MCF 10A (cell line): ENCODE measurements around the gene HS6ST1. TPM values are rescaled to one million over a fixed set of nuclear protein-coding genes. Genes with fewer than 3 reads are reported as not detected.

Source experiments
- BruUV-seq: library from RNA; stranded (reverse); fragments of 400-500 nt; replicated peaks from 2 replicates; lab custom pipeline; 2021; lab: Mats Ljungman, UMichigan
- CTCF ChIA-PET: fragments of 300-600 bp; sonication (Branson Sonifier 250); formaldehyde crosslinking; extraction: SDS; loops from one replicate; lab custom pipeline; 2021; ENCODE audit warnings: antibody characterized with exemption, inconsistent platforms; lab: Yijun Ruan, JAX
- POLR2A ChIA-PET: fragments of 300-600, 350-650 bp; sonication (Branson Sonifier 250); formaldehyde crosslinking; extraction: SDS; loops from one replicate; lab custom pipeline; 2020; ENCODE audit warnings: antibody characterized with exemption, inconsistent platforms; lab: Yijun Ruan, JAX
- DNase-seq: peaks from one replicate; pipeline ENCODE4 v3.0.0-alpha.2; 2018; ENCODE audit not compliant: unreplicated experiment
- H3K27ac Mint-ChIP-seq: one replicate; pipeline ENCODE4 v1.8.0; 2022; ENCODE audit warnings: mild to moderate bottlenecking, low read depth, mixed read lengths; ENCODE audit not compliant: unreplicated experiment
- H3K27me3 Mint-ChIP-seq: one replicate; pipeline ENCODE4 v1.8.0; 2022; ENCODE audit warnings: mixed read lengths; ENCODE audit not compliant: insufficient read depth, unreplicated experiment
- H3K36me3 Mint-ChIP-seq: one replicate; pipeline ENCODE4 v1.8.0; 2022; ENCODE audit warnings: mild to moderate bottlenecking, moderate library complexity, mixed read lengths; ENCODE audit not compliant: insufficient read depth, unreplicated experiment
- H3K4me1 Mint-ChIP-seq: one replicate; pipeline ENCODE4 v1.8.0; 2022; ENCODE audit warnings: mixed read lengths; ENCODE audit not compliant: insufficient read depth, unreplicated experiment
- H3K4me3 Mint-ChIP-seq: one replicate; pipeline ENCODE4 v1.8.0; 2022; ENCODE audit warnings: mild to moderate bottlenecking, moderate library complexity, mixed read lengths; ENCODE audit not compliant: unreplicated experiment
- H3K9me3 Mint-ChIP-seq: one replicate; pipeline ENCODE4 v1.8.0; 2022; ENCODE audit warnings: mixed read lengths; ENCODE audit not compliant: unreplicated experiment
- CTCF ChIP-seq: fragments of 200-600 bp; IDR thresholded peaks from one replicate; pipeline ENCODE4 v1.8.0; 2022; ENCODE audit warnings: antibody characterized with exemption, mild to moderate bottlenecking; ENCODE audit not compliant: unreplicated experiment
- intact Hi-C: fragments of 100-400 bp; cut with micrococcal nuclease; formaldehyde crosslinking; loops from 2 replicates; pipeline ENCODE4 v1.14.1; 2022
- total RNA-seq: library from RNA; stranded (reverse); gene quantifications from 2 replicates; pipeline ENCODE4 v1.2.3, GENCODE V29; 2022

Gene HS6ST1
- total RNA-seq, 1 experiment from 2014 or later: 9.6 TPM

DNA sequence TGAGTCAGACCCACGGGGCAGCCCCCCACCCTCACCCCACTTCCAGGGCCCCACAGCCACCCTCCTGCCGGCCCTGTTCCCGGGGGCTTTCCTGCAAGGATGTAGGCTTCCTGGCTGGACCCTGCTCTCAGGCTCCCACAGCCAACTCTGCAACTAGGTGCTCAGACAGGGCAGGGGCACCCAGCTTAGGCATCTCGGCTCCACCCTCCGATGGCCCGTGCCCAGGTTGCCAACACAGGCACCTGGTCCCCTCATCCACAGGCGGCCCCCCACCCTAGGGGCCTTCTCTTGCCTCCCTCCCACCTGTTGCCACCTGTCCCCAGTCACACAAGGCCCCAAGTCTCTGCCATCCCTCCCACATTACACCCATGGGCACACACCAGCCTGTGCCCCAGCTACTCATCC lies 34.6 kb downstream of the HS6ST1 start:
- Mint-ChIP-seq H3K9me3 (no peaks in the 10 kb centered on the region), H3K4me1 (no peaks in the 10 kb centered on the region), H3K27me3 (no peaks in the 10 kb centered on the region), H3K36me3 (peaks cover 12% of the 10 kb centered on the region), H3K27ac (no peak overlapping the region), H3K4me3 (no peak overlapping the region)
- no peak for DNase-seq
- ChIA-PET CTCF (no interaction called here), POLR2A (interaction anchor here (0.6 kb wide), 1 partner anchor 45 kb away, joined by 3 read pairs; no protein-coding TSS in a partner anchor)
- no TSS peak for BruUV-seq
- no peak for TF ChIP-seq CTCF
- intact Hi-C loops: no loop called here

- peaks cover 12% of the 10 kb centered on the region for H3K36me3 Mint-ChIP-seq
- TF ChIP-seq CTCF: no peak
- H3K4me3 Mint-ChIP-seq: no peak overlapping the region
- no peak for DNase-seq
- no peak overlapping the region for H3K27ac Mint-ChIP-seq
- ChIA-PET CTCF (interaction anchor here (0.6 to 0.9 kb wide), 3 partner anchors 19 to 45 kb away, joined by 3 to 4 read pairs (median 3); no protein-coding TSS in a partner anchor), POLR2A (interaction anchor here (0.6 kb wide), 1 partner anchor 46 kb away, joined by 3 read pairs; no protein-coding TSS in a partner anchor)
- intact Hi-C loops: no loop called here
- no peaks in the 10 kb centered on the region for H3K4me1 Mint-ChIP-seq
- H3K27me3 Mint-ChIP-seq: no peaks in the 10 kb centered on the region
- no peaks in the 10 kb centered on the region for H3K9me3 Mint-ChIP-seq
- BruUV-seq: no TSS peak
Observed at GRCh38 chr2:128282976-128283810, 35.5 kb downstream of the HS6ST1 start.

DNA sequence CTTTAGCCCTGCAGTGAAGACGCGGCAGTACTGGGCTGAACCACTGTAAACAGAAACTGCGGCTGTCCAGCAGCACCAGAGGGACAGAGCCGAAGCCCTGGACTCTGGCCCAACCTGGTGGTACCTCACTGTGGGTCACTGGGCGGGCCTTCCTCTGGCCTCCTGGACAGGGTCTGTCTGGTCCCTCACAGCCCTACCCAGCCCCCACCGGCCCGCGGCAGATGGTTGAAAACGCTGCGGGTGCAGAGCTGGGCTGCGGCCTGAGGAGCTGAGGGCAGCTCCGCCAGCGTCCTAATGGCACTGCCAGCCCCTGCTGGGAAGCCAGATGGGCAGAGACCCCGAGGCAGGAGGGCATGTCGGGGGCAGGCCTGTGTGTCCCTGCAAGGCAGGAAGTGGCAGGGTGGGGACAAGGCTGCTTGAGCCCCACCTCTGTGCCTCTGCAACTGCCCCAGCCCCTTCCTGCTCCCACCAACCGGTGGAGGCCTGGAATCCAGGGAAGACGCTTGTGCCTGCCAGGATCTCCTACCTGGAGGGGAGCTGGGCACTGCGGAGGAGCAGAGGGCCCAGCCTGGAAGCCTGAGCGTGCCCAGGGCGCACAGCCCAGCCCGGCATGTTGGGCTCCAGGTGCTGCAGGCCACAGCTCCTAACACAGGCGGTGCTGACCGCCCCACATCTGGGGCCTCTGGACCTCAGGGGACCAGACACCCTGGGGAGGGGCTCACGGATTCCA lies 36.3 kb downstream of the HS6ST1 start:
- H3K4me3 Mint-ChIP-seq: no peak overlapping the region
- DNase-seq: no peak
- no TSS peak for BruUV-seq
- H3K9me3 Mint-ChIP-seq: no peaks in the 10 kb centered on the region
- CTCF ChIA-PET: interaction anchor here (0.6 to 0.9 kb wide), 3 partner anchors 19 to 44 kb away, joined by 3 to 4 read pairs (median 3); no protein-coding TSS in a partner anchor
- intact Hi-C loops: no loop called here
- no peak for TF ChIP-seq CTCF
- no peaks in the 10 kb centered on the region for H3K4me1 Mint-ChIP-seq
- no peaks in the 10 kb centered on the region for H3K27me3 Mint-ChIP-seq
- peaks cover 12% of the 10 kb centered on the region for H3K36me3 Mint-ChIP-seq
- POLR2A ChIA-PET: no interaction called here
- H3K27ac Mint-ChIP-seq: no peak overlapping the region

GRCh38 chr2:128281852-128282245 lies 36.8 kb downstream of the HS6ST1 start:
- intact Hi-C loops: no loop called here
- H3K27me3 Mint-ChIP-seq: no peaks in the 10 kb centered on the region
- no peak overlapping the region for H3K4me3 Mint-ChIP-seq
- H3K9me3 Mint-ChIP-seq: no peaks in the 10 kb centered on the region
- BruUV-seq: no TSS peak
- H3K27ac Mint-ChIP-seq: no peak overlapping the region
- peaks cover 12% of the 10 kb centered on the region for H3K36me3 Mint-ChIP-seq
- ChIA-PET POLR2A (no interaction called here), CTCF (interaction anchor here (0.9 kb wide), 1 partner anchor 36 kb away, joined by 4 read pairs; no protein-coding TSS in a partner anchor)
- DNase-seq: no peak
- no peaks in the 10 kb centered on the region for H3K4me1 Mint-ChIP-seq
- TF ChIP-seq CTCF: no peak
